NCI-H1417 treated with DMSO at 0.1 percent for 48 hours (cell line): ENCODE results near the gene FSCN2.

Experiments
- DNase-seq: peaks from one replicate; lab custom pipeline; 2025; lab: John Stamatoyannopoulos, UW

Gene FSCN2

GRCh38 chr17:81557276-81558114 is 29.3 kb downstream of the FSCN2 start:
- DNase-seq = no peak

GRCh38 chr17:81558115-81558468 is 29.9 kb downstream of the FSCN2 start:
- DNase-seq = no peak

GRCh38 chr17:81558941-81559806 is 31.0 kb downstream of the FSCN2 start:
- no peak for DNase-seq

- no peak for DNase-seq
Measured at GRCh38 chr17:81561494-81561885, 33.3 kb downstream of the FSCN2 start.

- DNase-seq = no peak
Measured at GRCh38 chr17:81563861-81564586, 35.8 kb downstream of the FSCN2 start.

- no peak for DNase-seq
Measured at GRCh38 chr17:81564778-81565177, 36.6 kb downstream of the FSCN2 start.

GRCh38 chr17:81565231-81565630 is 37.1 kb downstream of the FSCN2 start:
- no peak for DNase-seq

GRCh38 chr17:81566461-81567126 is 38.4 kb downstream of the FSCN2 start:
- no peak for DNase-seq

GRCh38 chr17:81567191-81567590 is 39.0 kb downstream of the FSCN2 start:
- DNase-seq = no peak

- no peak for DNase-seq
Measured at GRCh38 chr17:81568416-81568815, 40.2 kb downstream of the FSCN2 start.

- no peak for DNase-seq
Measured at GRCh38 chr17:81569986-81570514, 41.9 kb downstream of the FSCN2 start.

- no peak for DNase-seq
Measured at GRCh38 chr17:81570964-81571363, 42.8 kb downstream of the FSCN2 start.

GRCh38 chr17:81572563-81573168 is 44.5 kb downstream of the FSCN2 start:
- no peak for DNase-seq

- DNase-seq = no peak
Measured at GRCh38 chr17:81573794-81574642, 45.8 kb downstream of the FSCN2 start.

- DNase-seq = no peak
Measured at GRCh38 chr17:81574643-81574956, 46.4 kb downstream of the FSCN2 start.

GRCh38 chr17:81575836-81576235 is 47.7 kb downstream of the FSCN2 start:
- no peak for DNase-seq

GRCh38 chr17:81576621-81577277 is 48.6 kb downstream of the FSCN2 start:
- DNase-seq = no peak

GRCh38 chr17:81577278-81578000 is 49.3 kb downstream of the FSCN2 start:
- DNase-seq = no peak

- no peak for DNase-seq
Measured at GRCh38 chr17:81578038-81578441, 49.9 kb downstream of the FSCN2 start.
